GM23338 (cell line): ENCODE measurements around the gene GCC1. TPM values are rescaled to one million over a fixed set of nuclear protein-coding genes. Genes with fewer than 3 reads are reported as not detected.

Source experiments
- ATAC-seq: fragments of 200-7000 bp; cut with Tn5 transposase; 3 replicates; pipeline ENCODE4 v1.9.1; 2020
- DNase-seq: peaks from one replicate; pipeline ENCODE4 v3.0.0-alpha.2; 2015; ENCODE audit warnings: low spot score
- H2AFZ ChIP-seq: fragments of 200-600 bp; sonication (generic); 2 replicates; pipeline ENCODE4 v1.8.0; 2016; ENCODE audit warnings: antibody characterized with exemption, mild to moderate bottlenecking, moderate library complexity
- H3F3A ChIP-seq: fragments of 200-600 bp; sonication (generic); replicated peaks from 2 replicates; pipeline ENCODE4 v1.8.0; 2017; ENCODE audit warnings: antibody characterized with exemption, mixed run types, low read depth
- H3K27ac ChIP-seq: fragments of 200-600 bp; sonication (generic); 2 replicates; pipeline ENCODE4 v1.6.1; 2016; ENCODE audit warnings: low read depth
- H3K27me3 ChIP-seq: fragments of 200-600 bp; sonication (generic); 2 replicates; pipeline ENCODE4 v1.8.0; 2016; ENCODE audit warnings: mild to moderate bottlenecking, mixed run types, moderate library complexity; ENCODE audit not compliant: insufficient read depth
- H3K36me3 ChIP-seq: fragments of 200-600 bp; sonication (generic); 2 replicates; pipeline ENCODE4 v1.8.0; 2016; ENCODE audit warnings: mild to moderate bottlenecking; ENCODE audit not compliant: insufficient read depth
- H3K4me1 ChIP-seq: fragments of 200-600 bp; sonication (generic); 2 replicates; pipeline ENCODE4 v1.8.0; 2016; ENCODE audit warnings: mild to moderate bottlenecking, moderate library complexity; ENCODE audit not compliant: insufficient read depth
- H3K4me2 ChIP-seq: fragments of 200-600 bp; sonication (generic); 2 replicates; pipeline ENCODE4 v1.7.1; 2017; ENCODE audit warnings: mixed run types
- H3K4me3 ChIP-seq: fragments of 200-600 bp; sonication (generic); 2 replicates; pipeline ENCODE4 v1.6.1; 2016; ENCODE audit warnings: mixed run types
- H3K79me2 ChIP-seq: fragments of 200-600 bp; sonication (generic); replicated peaks from 2 replicates; pipeline ENCODE4 v1.8.0; 2017; ENCODE audit warnings: mild to moderate bottlenecking; ENCODE audit not compliant: insufficient read depth
- H3K9me2 ChIP-seq: fragments of 200-600 bp; sonication (generic); 2 replicates; pipeline ENCODE4 v1.8.0; 2017; ENCODE audit not compliant: insufficient read depth
- H4K20me1 ChIP-seq: fragments of 200-600 bp; sonication (generic); replicated peaks from 2 replicates; pipeline ENCODE4 v1.8.0; 2017; ENCODE audit warnings: mild to moderate bottlenecking; ENCODE audit not compliant: insufficient read depth
- H3K27ac Mint-ChIP-seq: 2 replicates; pipeline ENCODE4 v1.8.0; 2020; ENCODE audit warnings: inconsistent platforms, mild to moderate bottlenecking, moderate library complexity, mixed read lengths
- H3K27me3 Mint-ChIP-seq: 3 replicates; pipeline ENCODE4 v1.8.0; 2022; ENCODE audit warnings: low read depth, mild to moderate bottlenecking, moderate library complexity, mixed read lengths, inconsistent platforms; ENCODE audit not compliant: insufficient read depth, poor library complexity
- H3K36me3 Mint-ChIP-seq: 3 replicates; pipeline ENCODE4 v1.8.0; 2021; ENCODE audit warnings: low read depth, mild to moderate bottlenecking, inconsistent platforms, moderate library complexity, mixed read lengths
- H3K4me1 Mint-ChIP-seq: 3 replicates; pipeline ENCODE4 v1.8.0; 2020; ENCODE audit warnings: mild to moderate bottlenecking, inconsistent platforms, mixed read lengths
- H3K4me3 Mint-ChIP-seq: 3 replicates; pipeline ENCODE4 v1.8.0; 2021; ENCODE audit warnings: moderate library complexity, mild to moderate bottlenecking, inconsistent platforms, mixed read lengths
- H3K9me3 Mint-ChIP-seq: 3 replicates; pipeline ENCODE4 v1.8.0; 2020; ENCODE audit warnings: moderate library complexity, mild to moderate bottlenecking, inconsistent platforms, mixed read lengths
- CREB1 ChIP-seq: fragments of 250-450 bp; sonication (Bioruptor Pico); IDR thresholded peaks from 2 replicates; pipeline ENCODE4 v1.5.0; 2020; ENCODE audit warnings: low read depth, mild to moderate bottlenecking, moderate library complexity
- EZH2 ChIP-seq: fragments of 200-600 bp; sonication (generic); IDR thresholded peaks from one replicate; pipeline ENCODE4 v1.8.0; 2017; ENCODE audit warnings: antibody characterized with exemption, mild to moderate bottlenecking, low read depth; ENCODE audit not compliant: unreplicated experiment
- EZH2phosphoT487 ChIP-seq: fragments of 200-600 bp; sonication (generic); IDR thresholded peaks from one replicate; pipeline ENCODE4 v1.8.1; 2018; ENCODE audit warnings: antibody characterized with exemption; ENCODE audit not compliant: unreplicated experiment
- JUNB ChIP-seq: IDR thresholded peaks from one replicate; pipeline ENCODE4 v1.6.1; 2016; ENCODE audit warnings: antibody characterized with exemption; ENCODE audit not compliant: unreplicated experiment
- NANOG ChIP-seq: IDR thresholded peaks from 2 replicates; pipeline ENCODE4 v1.6.1; 2016; ENCODE audit warnings: antibody characterized with exemption, borderline replicate concordance
- POLR2AphosphoS5 ChIP-seq: IDR thresholded peaks from 2 replicates; pipeline ENCODE4 v1.6.1; 2016; ENCODE audit warnings: antibody characterized with exemption, low read depth
- STAT1 ChIP-seq: IDR thresholded peaks from one replicate; pipeline ENCODE4 v1.6.1; 2016; ENCODE audit warnings: antibody characterized with exemption; ENCODE audit not compliant: unreplicated experiment
- ZNF114 ChIP-seq: fragments of 250-450 bp; sonication (Bioruptor Pico); IDR thresholded peaks from 2 replicates; pipeline ENCODE4 v1.5.0; 2020; ENCODE audit warnings: mild to moderate bottlenecking, moderate library complexity
- polyA plus RNA-seq: library from polyadenylated mRNA; unstranded; fragments of >200 nt; fragmentation: Nextera tagmentation; extraction: Ambion mirVana; gene quantifications from 2 replicates; pipeline ENCODE4 v1.2.1, GENCODE V29; 2016
- total RNA-seq: library from RNA; depleted of rRNA; stranded (reverse); fragments of >200 nt; shearing (Covaris generic); gene quantifications from 2 replicates; pipeline ENCODE4 v1.2.3, GENCODE V29; 2014
- TF ChIP-seq, protein P1 (sequence below): IDR thresholded peaks from one replicate; pipeline ENCODE4 v1.6.1; 2018; ENCODE audit warnings: antibody characterized with exemption; ENCODE audit not compliant: unreplicated experiment
- TF ChIP-seq, protein P2 (sequence below): IDR thresholded peaks from 2 replicates; pipeline ENCODE4 v1.6.1; 2016; ENCODE audit warnings: antibody characterized with exemption
- TF ChIP-seq, protein P3 (sequence below), 2 experiments: fragments of 200-600 bp in 1 of 2; sonication (generic) in 1 of 2; conservative IDR thresholded peaks; 2 replicates each; pipeline versions ENCODE4 v1.5.1 to v1.6.1; 2016 to 2017; ENCODE audit warnings: antibody characterized with exemption in 2 of 2, low read depth in 2 of 2, mild to moderate bottlenecking in 2 of 2, moderate library complexity in 1 of 2

Gene GCC1
- total and polyA plus RNA-seq, 2 experiments from 2014 or later, result 3.2 to 17.6 TPM

DNA sequence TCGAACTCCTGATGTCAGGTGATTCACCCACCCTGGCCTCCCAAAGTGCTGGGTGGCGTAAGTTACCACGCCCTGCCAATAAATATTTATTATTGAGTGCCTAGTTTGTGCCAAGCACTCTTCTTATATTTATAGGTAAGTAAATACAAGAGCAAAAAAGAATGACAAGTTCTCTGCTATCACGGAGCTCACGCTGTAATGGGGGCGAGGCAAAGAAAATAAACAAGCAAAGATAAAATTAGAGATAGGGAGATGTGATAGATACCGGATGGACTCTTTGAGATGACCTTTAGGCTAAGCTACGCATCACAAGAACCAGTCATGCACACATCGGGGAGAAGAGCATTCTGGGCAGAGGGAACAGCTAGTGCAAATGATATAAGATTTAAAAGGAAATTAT is 46.3 kb downstream of the GCC1 start (continued):
- no peak for TF ChIP-seq EZH2
- no peak for TF ChIP-seq JUNB
- no peak for TF ChIP-seq STAT1

DNA sequence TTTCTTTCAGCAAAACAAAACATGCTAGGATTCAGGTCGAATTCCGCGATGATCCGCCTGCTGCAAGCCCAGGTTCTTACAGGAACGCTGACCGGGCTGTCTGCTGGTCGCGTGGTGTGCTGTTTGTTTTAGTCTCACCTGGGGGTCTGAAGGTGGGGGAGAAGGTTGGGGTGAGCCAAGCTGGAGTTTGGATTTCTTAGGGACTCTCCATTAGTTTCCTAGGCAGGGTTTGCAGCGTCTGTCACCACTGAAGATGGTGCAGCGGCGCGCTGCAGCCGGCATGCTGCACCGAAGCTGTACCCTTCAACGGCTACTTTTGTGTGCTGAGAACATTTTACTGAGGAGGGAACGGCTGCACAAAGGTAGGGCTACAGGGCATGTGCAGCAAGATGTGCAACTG is 48.7 kb downstream of the GCC1 start:
- ATAC-seq (peak; percentile 81), DNase-seq (peak; percentile 44)
- Mint-ChIP-seq H3K9me3 (no peaks in the 10 kb centered on the region), H3K27me3 (peaks cover 21% of the 10 kb centered on the region), H3K4me3 (peak overlapping the region; percentile 74), H3K36me3 (no peaks in the 10 kb centered on the region), H3K27ac (no peak overlapping the region), H3K4me1 (peaks cover 18% of the 10 kb centered on the region)
- TF ChIP-seq, protein P1, sequence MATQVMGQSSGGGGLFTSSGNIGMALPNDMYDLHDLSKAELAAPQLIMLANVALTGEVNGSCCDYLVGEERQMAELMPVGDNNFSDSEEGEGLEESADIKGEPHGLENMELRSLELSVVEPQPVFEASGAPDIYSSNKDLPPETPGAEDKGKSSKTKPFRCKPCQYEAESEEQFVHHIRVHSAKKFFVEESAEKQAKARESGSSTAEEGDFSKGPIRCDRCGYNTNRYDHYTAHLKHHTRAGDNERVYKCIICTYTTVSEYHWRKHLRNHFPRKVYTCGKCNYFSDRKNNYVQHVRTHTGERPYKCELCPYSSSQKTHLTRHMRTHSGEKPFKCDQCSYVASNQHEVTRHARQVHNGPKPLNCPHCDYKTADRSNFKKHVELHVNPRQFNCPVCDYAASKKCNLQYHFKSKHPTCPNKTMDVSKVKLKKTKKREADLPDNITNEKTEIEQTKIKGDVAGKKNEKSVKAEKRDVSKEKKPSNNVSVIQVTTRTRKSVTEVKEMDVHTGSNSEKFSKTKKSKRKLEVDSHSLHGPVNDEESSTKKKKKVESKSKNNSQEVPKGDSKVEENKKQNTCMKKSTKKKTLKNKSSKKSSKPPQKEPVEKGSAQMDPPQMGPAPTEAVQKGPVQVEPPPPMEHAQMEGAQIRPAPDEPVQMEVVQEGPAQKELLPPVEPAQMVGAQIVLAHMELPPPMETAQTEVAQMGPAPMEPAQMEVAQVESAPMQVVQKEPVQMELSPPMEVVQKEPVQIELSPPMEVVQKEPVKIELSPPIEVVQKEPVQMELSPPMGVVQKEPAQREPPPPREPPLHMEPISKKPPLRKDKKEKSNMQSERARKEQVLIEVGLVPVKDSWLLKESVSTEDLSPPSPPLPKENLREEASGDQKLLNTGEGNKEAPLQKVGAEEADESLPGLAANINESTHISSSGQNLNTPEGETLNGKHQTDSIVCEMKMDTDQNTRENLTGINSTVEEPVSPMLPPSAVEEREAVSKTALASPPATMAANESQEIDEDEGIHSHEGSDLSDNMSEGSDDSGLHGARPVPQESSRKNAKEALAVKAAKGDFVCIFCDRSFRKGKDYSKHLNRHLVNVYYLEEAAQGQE, result no peak
- peak; percentile 34 for TF ChIP-seq EZH2
- Histone ChIP-seq H3K4me1 (peaks cover 18% of the 10 kb centered on the region), H3K4me3 (peak overlapping the region; percentile 48), H3F3A (no peaks in the 10 kb centered on the region), H3K27me3 (peaks cover 45% of the 10 kb centered on the region), H3K9me2 (no peaks in the 10 kb centered on the region), H3K27ac (no peak overlapping the region), H2AFZ (peak overlapping the region; percentile 96), H3K4me2 (peak overlapping the region; percentile 73), H3K36me3 (no peaks in the 10 kb centered on the region), H3K79me2 (no peaks in the 10 kb centered on the region), H4K20me1 (no peaks in the 10 kb centered on the region)

DNA sequence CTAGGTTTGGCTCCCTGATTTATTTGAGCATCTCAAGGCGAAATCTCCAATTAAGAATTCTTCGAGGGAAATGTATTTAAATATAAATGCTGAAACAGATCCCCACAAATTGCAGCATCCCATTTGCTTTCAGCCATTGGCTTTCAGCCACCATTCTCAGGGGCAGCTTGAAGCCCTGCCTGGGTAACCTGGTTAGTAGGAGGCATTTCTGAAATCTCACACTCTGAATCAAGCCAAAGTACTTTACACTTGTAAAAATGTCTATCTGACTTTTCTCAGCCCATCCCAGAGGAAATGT is 49.1 kb downstream of the GCC1 start:
- peaks cover 21% of the 10 kb centered on the region for H3K27me3 Mint-ChIP-seq
- Histone ChIP-seq H3K9me2 (no peaks in the 10 kb centered on the region), H3K4me3 (peak overlapping the region; percentile 48), H4K20me1 (no peaks in the 10 kb centered on the region), H3K4me2 (peak overlapping the region; percentile 73), H3K79me2 (no peaks in the 10 kb centered on the region), H3K27ac (no peak overlapping the region), H3F3A (no peaks in the 10 kb centered on the region), H2AFZ (peak overlapping the region; percentile 96), H3K27me3 (peaks cover 49% of the 10 kb centered on the region), H3K36me3 (no peaks in the 10 kb centered on the region), H3K4me1 (peaks cover 18% of the 10 kb centered on the region)
- DNase-seq (peak; percentile 35), ATAC-seq (peak; percentile 67)
- H3K4me3 Mint-ChIP-seq, result peak overlapping the region; percentile 74
- no peaks in the 10 kb centered on the region for H3K36me3 Mint-ChIP-seq
- no peaks in the 10 kb centered on the region for H3K9me3 Mint-ChIP-seq
- H3K27ac Mint-ChIP-seq, result no peak overlapping the region
- H3K4me1 Mint-ChIP-seq, result peaks cover 18% of the 10 kb centered on the region
- no peak for TF ChIP-seq POLR2AphosphoS5
- no peak for TF ChIP-seq JUNB
- TF ChIP-seq, protein P2, sequence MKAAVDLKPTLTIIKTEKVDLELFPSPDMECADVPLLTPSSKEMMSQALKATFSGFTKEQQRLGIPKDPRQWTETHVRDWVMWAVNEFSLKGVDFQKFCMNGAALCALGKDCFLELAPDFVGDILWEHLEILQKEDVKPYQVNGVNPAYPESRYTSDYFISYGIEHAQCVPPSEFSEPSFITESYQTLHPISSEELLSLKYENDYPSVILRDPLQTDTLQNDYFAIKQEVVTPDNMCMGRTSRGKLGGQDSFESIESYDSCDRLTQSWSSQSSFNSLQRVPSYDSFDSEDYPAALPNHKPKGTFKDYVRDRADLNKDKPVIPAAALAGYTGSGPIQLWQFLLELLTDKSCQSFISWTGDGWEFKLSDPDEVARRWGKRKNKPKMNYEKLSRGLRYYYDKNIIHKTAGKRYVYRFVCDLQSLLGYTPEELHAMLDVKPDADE, result no peak
- TF ChIP-seq EZH2phosphoT487, result no peak
- no peak for TF ChIP-seq ZNF114 (CRISPR knock-in tag)
- TF ChIP-seq NANOG, result no peak
- TF ChIP-seq, protein P1, result no peak
- no peak for TF ChIP-seq CREB1
- TF ChIP-seq, protein P3, sequence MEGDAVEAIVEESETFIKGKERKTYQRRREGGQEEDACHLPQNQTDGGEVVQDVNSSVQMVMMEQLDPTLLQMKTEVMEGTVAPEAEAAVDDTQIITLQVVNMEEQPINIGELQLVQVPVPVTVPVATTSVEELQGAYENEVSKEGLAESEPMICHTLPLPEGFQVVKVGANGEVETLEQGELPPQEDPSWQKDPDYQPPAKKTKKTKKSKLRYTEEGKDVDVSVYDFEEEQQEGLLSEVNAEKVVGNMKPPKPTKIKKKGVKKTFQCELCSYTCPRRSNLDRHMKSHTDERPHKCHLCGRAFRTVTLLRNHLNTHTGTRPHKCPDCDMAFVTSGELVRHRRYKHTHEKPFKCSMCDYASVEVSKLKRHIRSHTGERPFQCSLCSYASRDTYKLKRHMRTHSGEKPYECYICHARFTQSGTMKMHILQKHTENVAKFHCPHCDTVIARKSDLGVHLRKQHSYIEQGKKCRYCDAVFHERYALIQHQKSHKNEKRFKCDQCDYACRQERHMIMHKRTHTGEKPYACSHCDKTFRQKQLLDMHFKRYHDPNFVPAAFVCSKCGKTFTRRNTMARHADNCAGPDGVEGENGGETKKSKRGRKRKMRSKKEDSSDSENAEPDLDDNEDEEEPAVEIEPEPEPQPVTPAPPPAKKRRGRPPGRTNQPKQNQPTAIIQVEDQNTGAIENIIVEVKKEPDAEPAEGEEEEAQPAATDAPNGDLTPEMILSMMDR (conservative IDR thresholded peaks at IDR 0.05; ENCODE audit: low read depth in 2 of 2), result no peak
- TF ChIP-seq EZH2, result no peak
